ENCODE measurements around the gene DARS1.

GRCh38 chr2:136014411-136014810, 29.0 kb upstream of the DARS1 start:
- TF ChIP-seq CTCF (IDR thresholded peaks at IDR 0.05) (no peak), USF2 (IDR thresholded peaks at IDR 0.05; ENCODE audit: borderline replicate concordance, low read depth, low read length) (no peak), RCOR1 (IDR thresholded peaks at IDR 0.05; ENCODE audit: low read length) (no peak), EZH2phosphoT487 (IDR thresholded peaks at IDR 0.05; ENCODE audit: borderline replicate concordance, low read depth) (no peak), RAD21 (IDR thresholded peaks at IDR 0.05; ENCODE audit: low read length) (no peak), RXRA (IDR thresholded peaks at IDR 0.05; ENCODE audit: borderline replicate concordance, low read depth) (no peak), MAX (IDR thresholded peaks at IDR 0.05; ENCODE audit: low read depth) (no peak), MEF2A (IDR thresholded peaks at IDR 0.05; ENCODE audit: borderline replicate concordance, low read depth) (no peak), NRF1 (IDR thresholded peaks at IDR 0.05; ENCODE audit: low read depth, low read length) (no peak), TEAD4 (IDR thresholded peaks at IDR 0.05; ENCODE audit: borderline replicate concordance, insufficient read depth) (no peak), POLR2AphosphoS5 (IDR thresholded peaks at IDR 0.05; ENCODE audit: low read depth, low read length) (no peak), SMC3 (IDR thresholded peaks at IDR 0.05; ENCODE audit: low read depth, low read length) (no peak)

Data from SK-N-SH (cell line).